Right atrium auricular region (tissue), 2 donors: Measurements from ENCODE around the gene CDH13. TPM values are rescaled to one million over a fixed set of nuclear protein-coding genes. Genes with fewer than 3 reads are reported as not detected.

Experiments
- DNase-seq: peaks from one replicate; pipeline ENCODE4 v3.0.0-alpha.2; 2019; ENCODE audit warnings: low spot score
- H3K27ac ChIP-seq, 2 donors: fragments of 200-600 bp; sonication (generic); 1 replicate in 1 of 2; 2 replicates in 1 of 2; pipeline ENCODE4 v1.5.1; 2016 to 2019
- H3K27me3 ChIP-seq, 2 donors: fragments of 200-600 bp; sonication (generic); one replicate each; pipeline versions ENCODE4 v1.5.1 to v1.6.0; 2017 to 2019
- H3K36me3 ChIP-seq: fragments of 200-600 bp; sonication (generic); one replicate; pipeline ENCODE4 v1.5.1; 2016
- H3K4me1 ChIP-seq, 2 donors: fragments of 200-600 bp; sonication (generic); one replicate each; pipeline versions ENCODE4 v1.5.1 to v1.6.0; 2017 to 2019
- H3K4me3 ChIP-seq, 2 donors: fragments of 200-600 bp; sonication (generic); 1 replicate in 1 of 2; 2 replicates in 1 of 2; pipeline ENCODE4 v1.5.1; 2017 to 2019; ENCODE audit warnings: mild to moderate bottlenecking in 1 of 2, moderate library complexity in 1 of 2
- H3K9me3 ChIP-seq, 2 donors: fragments of 200-600 bp; sonication (generic); one replicate each; pipeline ENCODE4 v1.5.1; 2019
- total RNA-seq, 2 donors: library from RNA; depleted of rRNA; stranded (reverse); fragments of >200 nt; gene quantifications; one replicate each; pipeline ENCODE4 v1.1.0, GENCODE V29; 2016
- TF ChIP-seq, protein P1 (sequence below), 2 donors: fragments of 200-600 bp; sonication (generic); IDR thresholded peaks; one replicate each; pipeline ENCODE4 v1.5.1; 2019; ENCODE audit warnings: antibody characterized with exemption in 2 of 2

Gene CDH13
- total RNA-seq, 2 donors from 2014 or later = 75.4 to 85.9 TPM

DNA sequence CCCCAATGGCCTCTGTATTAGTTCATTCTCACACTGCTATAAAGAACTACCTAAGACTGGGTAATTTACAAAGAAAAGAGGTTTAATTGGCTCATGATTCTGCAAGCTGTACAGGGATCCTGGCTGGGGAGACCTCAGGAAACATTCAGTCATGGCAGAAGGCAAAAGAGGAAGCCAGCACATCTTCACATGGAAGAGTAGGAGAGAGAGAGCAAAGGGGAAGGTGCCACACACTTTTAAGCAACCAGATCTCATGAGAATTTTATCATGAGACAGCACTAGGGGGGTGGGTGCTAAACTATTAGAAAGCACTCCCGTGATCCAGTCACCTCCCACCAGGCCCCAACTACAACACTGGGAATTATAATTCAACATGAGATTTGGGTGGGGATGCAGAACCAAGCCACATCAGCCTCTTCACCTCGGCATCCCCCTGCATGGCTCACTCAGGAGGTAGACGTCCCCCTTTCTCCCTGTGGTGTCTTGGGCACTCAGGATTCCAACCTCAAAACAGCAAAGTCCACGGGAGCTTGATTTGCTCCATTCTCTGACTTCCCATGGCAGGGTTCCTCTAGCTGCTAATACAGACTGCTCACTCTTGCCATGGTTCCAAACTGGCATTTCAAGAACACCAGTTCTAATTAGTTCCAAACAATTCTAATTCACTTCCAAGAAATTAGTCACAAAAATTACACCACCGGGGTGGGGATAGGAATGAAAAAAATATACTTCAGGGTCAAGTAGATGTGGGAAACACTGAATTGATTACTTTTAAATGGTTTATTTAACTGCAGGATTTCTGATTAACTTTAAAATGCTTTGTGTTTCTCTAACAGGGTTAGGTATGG is 977.2 kb downstream of the CDH13 start:
- TF ChIP-seq, protein P1, sequence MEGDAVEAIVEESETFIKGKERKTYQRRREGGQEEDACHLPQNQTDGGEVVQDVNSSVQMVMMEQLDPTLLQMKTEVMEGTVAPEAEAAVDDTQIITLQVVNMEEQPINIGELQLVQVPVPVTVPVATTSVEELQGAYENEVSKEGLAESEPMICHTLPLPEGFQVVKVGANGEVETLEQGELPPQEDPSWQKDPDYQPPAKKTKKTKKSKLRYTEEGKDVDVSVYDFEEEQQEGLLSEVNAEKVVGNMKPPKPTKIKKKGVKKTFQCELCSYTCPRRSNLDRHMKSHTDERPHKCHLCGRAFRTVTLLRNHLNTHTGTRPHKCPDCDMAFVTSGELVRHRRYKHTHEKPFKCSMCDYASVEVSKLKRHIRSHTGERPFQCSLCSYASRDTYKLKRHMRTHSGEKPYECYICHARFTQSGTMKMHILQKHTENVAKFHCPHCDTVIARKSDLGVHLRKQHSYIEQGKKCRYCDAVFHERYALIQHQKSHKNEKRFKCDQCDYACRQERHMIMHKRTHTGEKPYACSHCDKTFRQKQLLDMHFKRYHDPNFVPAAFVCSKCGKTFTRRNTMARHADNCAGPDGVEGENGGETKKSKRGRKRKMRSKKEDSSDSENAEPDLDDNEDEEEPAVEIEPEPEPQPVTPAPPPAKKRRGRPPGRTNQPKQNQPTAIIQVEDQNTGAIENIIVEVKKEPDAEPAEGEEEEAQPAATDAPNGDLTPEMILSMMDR (IDR thresholded peaks at IDR 0.05) = no peak
- Histone ChIP-seq H3K36me3 (no peaks in the 10 kb centered on the region), H3K4me3 (no peak overlapping the region)

DNA sequence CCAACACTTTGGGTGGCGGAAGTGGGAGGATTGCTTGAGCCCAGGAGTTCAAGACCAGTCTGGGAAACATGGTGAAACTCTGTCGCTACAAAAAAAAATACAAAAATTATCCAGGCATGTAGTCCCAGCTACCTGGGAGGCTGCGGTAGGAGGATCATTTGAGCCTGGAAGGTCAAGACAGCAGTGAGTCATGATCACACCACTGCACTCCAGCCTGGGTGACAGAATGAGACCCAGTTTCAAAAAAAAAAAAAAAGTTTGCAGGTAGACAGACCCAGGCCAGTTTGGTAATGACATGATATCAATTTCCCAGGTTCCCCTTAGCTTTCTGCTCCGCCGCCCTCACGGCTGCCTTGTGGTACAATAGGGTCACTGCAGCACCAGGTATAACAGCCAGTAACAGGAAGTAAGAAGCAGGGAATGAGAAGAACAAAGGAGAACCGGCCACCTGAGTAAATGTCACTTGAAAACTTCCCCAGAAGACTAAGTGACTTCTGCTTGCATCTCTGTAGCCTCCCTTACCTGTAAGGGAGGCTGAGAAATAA is 979.8 kb downstream of the CDH13 start:
- Histone ChIP-seq H3K4me3 (no peak overlapping the region), H3K27me3 (no peaks in the 10 kb centered on the region), H3K9me3 (no peaks in the 10 kb centered on the region), H3K36me3 (no peaks in the 10 kb centered on the region), H3K4me1 (no peaks in the 10 kb centered on the region), H3K27ac (no peak overlapping the region)
- peak; percentile 36 for DNase-seq
- TF ChIP-seq, protein P1 (IDR thresholded peaks at IDR 0.05) = no peak

More for the DNA sequence above, 977.2 kb downstream of the CDH13 start:
- no peak overlapping the region for H3K27ac ChIP-seq
- no peaks in the 10 kb centered on the region for H3K9me3 ChIP-seq
- DNase-seq = no peak
- H3K27me3 ChIP-seq = no peaks in the 10 kb centered on the region
- H3K4me1 ChIP-seq = no peaks in the 10 kb centered on the region

DNA sequence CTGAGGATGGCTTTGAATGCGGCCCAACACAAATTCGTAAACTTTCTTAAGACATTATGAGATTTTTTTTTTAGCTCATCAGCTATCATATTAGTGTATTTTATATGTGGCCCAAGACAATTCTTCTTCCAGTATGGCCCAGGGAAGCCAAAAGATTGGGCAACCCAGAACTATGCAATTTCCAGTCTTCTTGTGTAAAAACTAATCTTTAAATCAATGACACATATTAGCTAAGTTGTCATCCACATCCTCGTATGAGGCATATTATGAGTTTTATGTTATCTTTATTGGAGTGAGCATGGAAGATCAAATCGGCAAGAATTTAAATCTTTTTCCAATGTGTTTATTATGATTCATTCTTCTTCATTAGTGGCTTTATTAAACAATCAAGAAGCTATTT is 982.4 kb downstream of the CDH13 start:
- Histone ChIP-seq H3K4me1 (no peaks in the 10 kb centered on the region), H3K9me3 (no peaks in the 10 kb centered on the region), H3K4me3 (no peak overlapping the region), H3K36me3 (no peaks in the 10 kb centered on the region), H3K27me3 (no peaks in the 10 kb centered on the region), H3K27ac (no peak overlapping the region)
- TF ChIP-seq, protein P1 (IDR thresholded peaks at IDR 0.05) = no peak
- DNase-seq = no peak

DNA sequence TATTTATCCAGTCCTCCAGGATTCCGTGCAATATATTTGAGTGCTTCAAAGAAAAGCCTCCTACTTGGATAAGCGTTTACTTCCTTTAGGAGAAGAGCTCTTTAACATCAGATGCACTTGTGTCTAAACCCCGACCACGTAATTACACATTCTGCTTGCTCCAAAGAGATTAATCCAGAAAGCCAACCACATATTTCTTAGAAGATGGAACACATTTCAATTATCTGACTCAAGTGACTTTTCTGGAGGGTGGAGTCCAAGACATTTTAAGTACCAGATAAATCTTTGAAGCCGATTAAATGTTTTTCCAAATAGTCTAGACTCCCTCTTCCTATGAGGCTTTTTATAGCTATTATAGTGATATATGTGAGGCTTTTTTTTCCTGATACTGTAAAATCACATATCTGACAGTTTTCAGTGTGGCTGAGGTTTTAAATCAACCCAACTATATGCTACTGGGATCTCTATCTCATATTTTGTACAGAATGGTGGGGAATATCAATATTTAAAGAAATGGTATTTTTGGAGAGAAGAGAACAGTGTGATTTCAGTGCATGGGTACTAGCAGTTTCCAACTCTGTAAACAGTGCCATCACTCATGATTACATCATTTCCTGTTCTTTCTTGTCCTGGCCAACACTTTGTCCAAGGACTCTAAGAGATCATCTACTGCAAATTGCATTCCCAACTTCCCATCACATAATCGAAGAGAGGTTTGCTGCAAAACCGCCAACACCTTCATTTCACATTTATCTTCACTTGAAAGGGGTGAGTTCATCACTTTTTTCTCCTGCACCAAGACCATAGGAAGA is 988.6 kb downstream of the CDH13 start:
- no peak overlapping the region for H3K4me3 ChIP-seq
- no peak overlapping the region for H3K27ac ChIP-seq
- TF ChIP-seq, protein P1 (IDR thresholded peaks at IDR 0.05) = no peak
- no peaks in the 10 kb centered on the region for H3K36me3 ChIP-seq
- no peaks in the 10 kb centered on the region for H3K27me3 ChIP-seq
- H3K4me1 ChIP-seq = no peaks in the 10 kb centered on the region
- no peak for DNase-seq
- no peaks in the 10 kb centered on the region for H3K9me3 ChIP-seq

DNA sequence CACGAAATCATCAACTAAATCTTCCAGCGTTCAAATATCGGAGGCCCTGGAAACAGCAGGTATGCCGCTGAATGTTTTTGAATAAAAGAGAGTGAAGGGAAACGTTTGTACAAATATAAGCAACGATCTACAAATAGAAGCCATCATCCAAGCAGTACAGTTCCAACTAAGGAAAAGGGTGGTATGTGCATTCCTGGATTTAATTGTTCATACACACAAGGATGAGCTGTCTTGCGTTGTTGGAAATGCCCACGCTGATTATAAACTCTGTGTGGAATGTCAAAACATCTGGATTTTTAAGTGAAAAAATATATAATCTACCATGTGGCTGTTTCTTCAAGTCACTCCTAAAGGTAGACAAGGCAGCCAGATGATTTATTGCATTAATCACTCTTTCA is 989.2 kb downstream of the CDH13 start:
- Histone ChIP-seq H3K4me1 (no peaks in the 10 kb centered on the region), H3K4me3 (no peak overlapping the region), H3K9me3 (no peaks in the 10 kb centered on the region), H3K36me3 (no peaks in the 10 kb centered on the region), H3K27ac (no peak overlapping the region), H3K27me3 (no peaks in the 10 kb centered on the region)
- no peak for DNase-seq
- TF ChIP-seq, protein P1 (IDR thresholded peaks at IDR 0.05) = no peak
